Parathyroid adenoma (tissue), 2 donors: ENCODE data around the gene IL17RB.

Source experiments
- H2AFZ ChIP-seq: fragments of 300-600 bp; sonication (generic); one replicate; pipeline ENCODE4 v1.7.0; 2017; ENCODE audit warnings: antibody characterized with exemption, mild to moderate bottlenecking
- H3K27ac ChIP-seq: fragments of 300-600 bp; sonication (generic); one replicate; pipeline ENCODE4 v1.7.0; 2017
- H3K27me3 ChIP-seq: fragments of 300-600 bp; sonication (generic); one replicate; pipeline ENCODE4 v1.7.0; 2017; ENCODE audit warnings: low read length; ENCODE audit not compliant: control insufficient read depth, insufficient read depth
- H3K36me3 ChIP-seq: fragments of 300-600 bp; sonication (generic); one replicate; pipeline ENCODE4 v1.7.0; 2017; ENCODE audit warnings: low read length; ENCODE audit not compliant: control insufficient read depth, insufficient read depth
- H3K4me1 ChIP-seq: fragments of 300-600 bp; sonication (generic); one replicate; pipeline ENCODE4 v1.7.0; 2017; ENCODE audit warnings: control low read depth
- H3K4me2 ChIP-seq: fragments of 300-600 bp; sonication (generic); one replicate; pipeline ENCODE4 v1.7.0; 2017; ENCODE audit warnings: low read length
- H3K4me3 ChIP-seq: fragments of 300-600 bp; sonication (generic); one replicate; pipeline ENCODE4 v1.7.0; 2017; ENCODE audit warnings: low read depth, low read length
- H3K79me2 ChIP-seq: fragments of 300-600 bp; sonication (generic); one replicate; pipeline ENCODE4 v1.7.0; 2017; ENCODE audit warnings: control low read depth
- H3K9ac ChIP-seq: fragments of 300-600 bp; sonication (generic); one replicate; pipeline ENCODE4 v1.7.0; 2017; ENCODE audit warnings: mild to moderate bottlenecking
- H3K9me3 ChIP-seq: fragments of 300-600 bp; sonication (generic); one replicate; pipeline ENCODE4 v1.7.0; 2017; ENCODE audit warnings: low read length; ENCODE audit not compliant: control insufficient read depth
- CTCF ChIP-seq: fragments of 300-600 bp; sonication (generic); IDR thresholded peaks from one replicate; pipeline ENCODE4 v1.7.0; 2017; ENCODE audit warnings: antibody characterized with exemption, mild to moderate bottlenecking
- donor health status: primary hyperparathyroidism.

Gene IL17RB

DNA sequence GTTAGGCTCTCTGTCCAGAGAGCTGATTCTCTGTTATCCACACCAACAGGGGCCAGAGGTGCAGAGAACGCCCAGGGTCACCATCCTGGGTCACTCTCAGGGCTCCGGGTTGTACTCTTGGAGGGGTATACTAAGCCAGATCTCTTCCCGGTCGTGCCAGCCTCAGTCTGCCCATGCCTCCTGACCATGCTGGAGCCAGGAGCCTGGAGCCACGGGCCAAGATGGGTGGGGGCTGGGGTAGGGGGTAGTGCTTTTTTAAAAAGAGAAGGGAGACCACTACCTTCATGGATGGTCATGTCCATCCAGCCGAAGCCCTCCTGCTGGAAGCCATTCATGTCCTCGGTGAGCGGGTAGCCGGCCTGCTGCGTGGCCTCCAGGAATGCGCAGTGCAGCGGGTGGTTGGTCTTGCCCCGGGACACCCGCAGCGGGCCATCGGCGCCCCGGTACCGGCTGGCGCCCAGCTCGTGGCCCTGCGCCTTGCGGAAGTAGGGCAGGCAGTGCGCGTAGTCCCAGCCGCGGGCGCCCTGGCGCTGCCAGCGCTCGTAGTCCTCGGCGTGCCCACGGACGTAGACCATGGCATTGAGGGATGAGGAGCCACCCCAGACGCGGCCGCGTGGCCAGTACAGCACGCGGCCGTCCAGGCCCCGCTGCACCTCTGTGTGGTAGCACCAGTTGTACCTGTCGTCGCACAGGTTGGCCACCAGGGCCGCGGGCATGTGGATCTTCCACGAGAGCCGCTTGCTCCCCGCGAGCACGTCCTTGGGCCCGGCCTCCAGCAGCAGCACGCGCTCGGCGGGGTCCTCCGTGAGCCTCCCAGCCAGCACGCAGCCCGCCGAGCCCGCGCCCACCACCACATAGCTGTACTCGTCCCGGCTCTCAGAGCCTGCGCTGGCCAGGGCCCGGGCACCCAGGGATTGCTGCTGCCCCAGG is 23.1 kb upstream of the IL17RB start:
- Histone ChIP-seq H3K79me2 (no peaks in the 10 kb centered on the region), H3K4me3 (no peak overlapping the region), H3K27ac (no peak overlapping the region), H3K4me2 (no peak overlapping the region), H3K27me3 (no peaks in the 10 kb centered on the region), H3K4me1 (no peaks in the 10 kb centered on the region), H3K9me3 (no peaks in the 10 kb centered on the region), H3K36me3 (no peaks in the 10 kb centered on the region), H2AFZ (no peak overlapping the region), H3K9ac (no peak overlapping the region)
- TF ChIP-seq CTCF = no peak

DNA sequence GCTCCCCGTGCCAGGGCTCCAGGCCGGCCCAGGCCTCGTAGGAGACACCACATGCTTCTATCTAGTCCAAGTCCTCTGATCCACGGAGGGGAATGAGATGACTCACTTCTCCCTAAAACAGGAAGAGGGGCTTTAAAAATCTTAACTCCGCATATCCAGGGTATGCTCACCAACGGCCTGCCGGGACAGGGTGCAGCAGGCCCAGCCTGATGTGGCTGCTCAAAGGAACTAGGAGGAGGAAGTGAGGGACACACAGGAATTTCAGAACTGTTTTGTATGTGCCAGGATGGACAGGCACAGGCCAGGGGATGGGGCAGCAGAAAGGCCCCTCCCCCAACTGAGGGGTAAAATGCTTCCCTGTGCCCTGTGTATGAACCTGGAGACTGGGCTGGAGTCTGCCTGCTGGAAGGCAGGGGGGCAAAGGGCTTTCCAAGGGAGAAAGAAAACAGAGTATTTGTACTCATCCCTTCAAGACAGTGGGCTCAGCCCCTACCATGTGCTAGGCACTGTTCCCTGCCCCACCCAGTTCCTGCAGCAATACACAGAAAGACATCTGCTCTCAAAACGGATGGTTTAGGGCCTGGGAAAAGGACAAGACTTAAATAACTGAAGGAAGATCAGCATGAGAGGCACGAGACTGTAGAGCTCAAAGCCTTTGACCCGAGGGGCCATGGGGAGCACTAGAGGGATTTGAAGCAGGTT is 22.3 kb upstream of the IL17RB start:
- H3K27ac ChIP-seq = no peak overlapping the region
- H3K9ac ChIP-seq = no peak overlapping the region
- no peaks in the 10 kb centered on the region for H3K9me3 ChIP-seq
- H3K79me2 ChIP-seq = no peaks in the 10 kb centered on the region
- no peak for TF ChIP-seq CTCF
- H2AFZ ChIP-seq = no peak overlapping the region
- H3K4me1 ChIP-seq = no peaks in the 10 kb centered on the region
- H3K27me3 ChIP-seq = no peaks in the 10 kb centered on the region
- H3K4me2 ChIP-seq = no peak overlapping the region
- no peak overlapping the region for H3K4me3 ChIP-seq
- H3K36me3 ChIP-seq = no peaks in the 10 kb centered on the region

DNA sequence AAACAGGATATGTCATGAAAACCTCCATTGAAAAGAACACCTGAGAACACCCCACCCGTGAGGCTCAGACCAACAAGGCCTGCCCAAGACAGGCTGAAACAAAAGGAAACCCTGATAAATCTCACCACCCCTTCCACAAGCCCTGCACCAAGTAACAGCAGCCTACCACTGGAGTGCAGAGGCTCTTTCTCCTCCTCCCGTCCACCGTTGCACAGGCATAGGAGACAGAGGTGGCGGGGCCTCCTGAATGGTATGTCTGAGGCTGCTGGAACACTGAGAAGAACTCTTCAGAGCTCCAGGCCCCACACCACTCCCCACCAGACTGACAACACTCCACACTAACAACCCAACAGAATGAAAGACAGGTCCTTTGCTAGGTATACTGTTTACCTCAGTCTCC is 21.6 kb upstream of the IL17RB start:
- Histone ChIP-seq H3K4me1 (no peaks in the 10 kb centered on the region), H3K27ac (no peak overlapping the region), H3K79me2 (no peaks in the 10 kb centered on the region), H3K4me3 (no peak overlapping the region), H3K36me3 (no peaks in the 10 kb centered on the region), H3K4me2 (no peak overlapping the region), H3K9me3 (no peaks in the 10 kb centered on the region), H3K27me3 (no peaks in the 10 kb centered on the region), H2AFZ (no peak overlapping the region), H3K9ac (no peak overlapping the region)
- TF ChIP-seq CTCF = no peak

DNA sequence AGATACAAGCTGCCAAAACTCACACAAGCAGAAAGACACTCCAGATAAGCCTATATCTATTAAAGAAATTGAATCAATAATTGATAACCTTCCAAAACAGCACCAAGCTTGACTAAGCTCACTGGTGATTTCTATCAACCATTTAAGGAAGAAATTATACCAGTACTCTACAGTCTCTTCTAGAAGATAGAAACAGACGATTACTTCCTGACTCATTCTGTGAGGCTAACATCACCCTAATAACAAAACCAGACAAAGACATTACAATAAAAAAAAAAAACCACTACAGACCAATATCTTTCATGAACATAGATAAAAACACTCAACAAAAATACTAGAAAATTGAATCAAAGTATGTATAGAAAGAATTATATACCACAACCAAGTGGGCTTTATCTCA is 20.3 kb upstream of the IL17RB start:
- Histone ChIP-seq H3K36me3 (no peaks in the 10 kb centered on the region), H3K27ac (no peak overlapping the region), H3K9me3 (no peaks in the 10 kb centered on the region), H3K4me1 (no peaks in the 10 kb centered on the region), H3K79me2 (no peaks in the 10 kb centered on the region), H3K4me2 (no peak overlapping the region), H3K9ac (no peak overlapping the region), H2AFZ (no peak overlapping the region), H3K27me3 (no peaks in the 10 kb centered on the region), H3K4me3 (no peak overlapping the region)
- no peak for TF ChIP-seq CTCF
